GM21825 (cell line): ENCODE results near the gene METAP1D.

Experiments used
- ATAC-seq: cut with Tn5 transposase; IDR thresholded peaks from one replicate; pipeline ENCODE4 v1.9.1; 2021; ENCODE audit warnings: mild to moderate bottlenecking, moderate library complexity; ENCODE audit not compliant: unreplicated experiment

Gene METAP1D

GRCh38 chr2:172079416-172079815 is 79.7 kb downstream of the METAP1D start:
- ATAC-seq, result no peak

- no peak for ATAC-seq
Observed at GRCh38 chr2:172079838-172080640, 80.3 kb downstream of the METAP1D start.

DNA sequence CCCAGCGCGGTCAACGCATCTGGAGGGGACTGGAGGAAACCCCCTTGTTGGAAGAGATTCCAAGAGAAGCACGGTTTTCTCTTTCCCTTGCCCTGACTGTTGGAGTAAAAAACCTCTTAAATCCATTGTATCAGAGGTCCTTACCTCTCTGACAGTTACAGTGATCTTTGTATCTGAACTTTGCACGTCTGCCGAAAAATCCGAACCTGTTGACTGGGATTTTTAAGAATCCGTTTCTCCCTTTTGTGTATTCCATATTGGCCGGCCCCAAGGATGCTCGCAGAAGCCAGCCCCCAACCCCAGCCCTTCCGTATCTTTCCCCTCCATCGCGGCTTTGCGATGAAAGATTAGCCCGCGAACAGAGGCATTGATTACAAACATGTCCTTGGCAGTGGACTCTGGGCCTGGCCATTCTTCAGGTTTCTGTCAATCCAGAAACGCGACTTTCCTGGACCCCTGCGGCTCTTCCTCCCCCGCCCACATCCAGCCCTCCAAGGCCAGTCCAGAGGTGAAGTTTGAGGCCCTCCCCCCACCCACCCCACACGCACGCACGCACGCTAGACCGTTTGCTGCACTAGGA is 81.0 kb downstream of the METAP1D start:
- no peak for ATAC-seq

- ATAC-seq, result no peak
Observed at GRCh38 chr2:172081221-172082022, 81.7 kb downstream of the METAP1D start.

GRCh38 chr2:172082105-172082943 is 82.6 kb downstream of the METAP1D start:
- ATAC-seq, result no peak

GRCh38 chr2:172082944-172083627 is 83.3 kb downstream of the METAP1D start:
- ATAC-seq, result no peak

GRCh38 chr2:172083628-172084394 is 84.1 kb downstream of the METAP1D start:
- no peak for ATAC-seq

DNA sequence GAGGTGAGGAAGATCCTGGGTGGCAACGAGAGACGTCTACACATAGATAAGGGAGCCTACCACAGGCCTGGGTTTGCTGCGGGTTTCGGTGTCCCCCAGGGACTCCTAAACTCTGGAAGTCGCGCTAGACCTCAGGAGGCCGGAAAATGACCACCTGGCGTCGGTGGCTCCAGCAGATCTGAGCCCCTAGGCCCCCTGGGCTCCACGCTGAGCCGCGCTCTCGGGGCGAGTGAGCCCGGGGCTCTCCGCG is 84.6 kb downstream of the METAP1D start:
- no peak for ATAC-seq

DNA sequence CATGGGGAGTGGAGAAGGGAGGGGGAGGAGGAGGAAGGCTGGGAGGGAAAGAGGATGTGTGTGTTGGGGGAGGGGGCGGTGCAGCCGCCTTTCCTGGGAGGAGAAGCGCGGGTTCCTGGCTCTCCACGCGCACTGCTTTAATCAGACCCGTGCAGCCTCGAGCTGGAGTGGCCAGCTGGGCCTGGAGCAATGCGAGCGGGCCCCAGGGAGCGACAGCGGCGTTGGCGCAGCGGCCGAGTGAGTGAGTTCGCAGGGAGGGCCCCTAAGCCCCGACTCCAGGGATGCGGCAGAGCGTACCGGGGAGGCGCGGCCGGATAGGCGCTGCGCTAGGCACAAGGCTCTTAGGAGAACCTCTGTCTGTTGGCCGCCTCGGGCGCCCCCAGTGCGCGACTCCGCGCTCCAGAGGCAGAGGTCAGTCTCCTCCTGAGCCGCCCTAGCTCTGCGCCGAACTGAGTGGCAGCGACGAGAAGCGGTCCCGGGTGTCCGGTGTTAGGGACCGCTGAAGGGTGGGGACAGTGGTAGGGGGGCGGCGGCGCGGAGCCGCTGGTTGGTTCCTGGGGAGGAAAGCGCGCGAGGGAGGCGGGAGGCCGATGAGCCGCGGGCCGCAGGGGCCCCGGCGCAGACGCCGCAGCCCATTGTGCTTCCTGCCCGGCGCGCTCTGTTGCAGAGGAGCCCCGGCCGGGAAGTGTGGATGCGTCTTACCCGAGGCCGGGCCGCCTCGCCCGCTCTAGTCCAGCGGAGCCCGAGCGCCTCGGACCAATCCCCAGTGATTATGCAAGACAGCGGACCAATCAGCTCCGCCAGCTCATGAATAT is 85.1 kb downstream of the METAP1D start:
- peak; percentile 74 for ATAC-seq

- no peak for ATAC-seq
Observed at GRCh38 chr2:172085460-172086159, 85.9 kb downstream of the METAP1D start, which contains the start of gene DLX1. DLX1 (plus strand) TSS chr2:172085507; CDS start chr2:172085678, 171 bp downstream.

DNA sequence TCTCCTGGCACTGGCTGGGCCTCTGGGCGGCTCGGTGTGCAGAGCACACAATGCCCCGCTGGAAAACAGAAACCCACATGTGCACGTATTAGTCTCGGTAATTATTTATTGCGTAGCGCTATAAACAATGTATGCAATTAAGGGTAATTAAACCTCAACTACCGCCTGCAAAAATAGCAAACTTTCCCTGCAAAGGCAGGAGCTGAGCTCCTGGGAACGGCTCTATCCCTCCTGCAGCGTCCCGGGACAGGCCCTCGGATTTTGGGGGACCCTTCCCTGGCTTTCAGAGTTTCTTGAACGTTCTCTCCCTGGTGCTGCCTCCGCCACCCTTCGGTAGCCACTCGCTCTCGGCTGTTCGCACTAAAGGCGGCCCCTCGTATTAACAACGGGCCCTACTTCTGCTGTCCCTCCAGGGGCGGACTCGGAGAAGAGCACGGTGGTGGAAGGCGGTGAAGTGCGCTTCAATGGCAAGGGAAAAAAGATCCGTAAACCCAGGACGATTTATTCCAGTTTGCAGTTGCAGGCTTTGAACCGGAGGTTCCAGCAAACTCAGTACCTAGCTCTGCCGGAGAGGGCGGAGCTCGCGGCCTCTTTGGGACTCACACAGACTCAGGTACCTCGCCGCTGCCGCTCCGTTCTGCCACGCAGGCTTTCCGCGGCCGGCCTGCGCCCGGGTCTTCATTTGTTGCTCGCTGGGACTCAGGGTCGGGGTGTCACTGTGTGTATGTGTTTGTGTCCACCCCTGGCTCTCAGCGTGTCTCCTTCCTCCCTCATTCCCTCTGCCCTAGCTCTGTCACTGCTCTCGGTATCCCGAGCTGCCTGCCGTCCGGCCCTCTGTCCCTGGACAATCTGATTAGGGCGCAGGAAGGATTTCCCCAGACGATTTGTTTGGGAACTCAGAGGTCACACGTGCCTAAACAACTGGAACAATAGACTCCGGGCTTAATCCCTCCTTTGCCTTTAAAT is 86.8 kb downstream of the METAP1D start:
- ATAC-seq, result no peak

GRCh38 chr2:172087207-172087779 is 87.5 kb downstream of the METAP1D start:
- no peak for ATAC-seq

DNA sequence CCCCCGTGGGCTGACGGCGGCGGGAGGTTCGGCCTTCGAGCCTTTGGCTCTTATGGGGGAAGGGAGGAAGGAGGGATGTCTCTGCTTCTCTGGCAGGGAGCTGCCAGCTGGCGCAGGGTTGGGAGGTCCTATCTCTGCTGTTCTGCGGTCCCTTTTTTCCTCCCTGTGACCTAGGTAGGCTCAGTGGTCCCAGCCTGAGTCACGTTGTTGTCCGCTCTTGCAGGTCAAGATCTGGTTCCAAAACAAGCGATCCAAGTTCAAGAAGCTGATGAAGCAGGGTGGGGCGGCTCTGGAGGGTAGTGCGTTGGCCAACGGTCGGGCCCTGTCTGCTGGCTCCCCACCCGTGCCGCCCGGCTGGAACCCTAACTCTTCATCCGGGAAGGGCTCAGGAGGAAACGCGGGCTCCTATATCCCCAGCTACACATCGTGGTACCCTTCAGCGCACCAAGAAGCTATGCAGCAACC is 88.1 kb downstream of the METAP1D start:
- no peak for ATAC-seq

- no peak for ATAC-seq
Observed at GRCh38 chr2:172088245-172089004, 88.7 kb downstream of the METAP1D start.

DNA sequence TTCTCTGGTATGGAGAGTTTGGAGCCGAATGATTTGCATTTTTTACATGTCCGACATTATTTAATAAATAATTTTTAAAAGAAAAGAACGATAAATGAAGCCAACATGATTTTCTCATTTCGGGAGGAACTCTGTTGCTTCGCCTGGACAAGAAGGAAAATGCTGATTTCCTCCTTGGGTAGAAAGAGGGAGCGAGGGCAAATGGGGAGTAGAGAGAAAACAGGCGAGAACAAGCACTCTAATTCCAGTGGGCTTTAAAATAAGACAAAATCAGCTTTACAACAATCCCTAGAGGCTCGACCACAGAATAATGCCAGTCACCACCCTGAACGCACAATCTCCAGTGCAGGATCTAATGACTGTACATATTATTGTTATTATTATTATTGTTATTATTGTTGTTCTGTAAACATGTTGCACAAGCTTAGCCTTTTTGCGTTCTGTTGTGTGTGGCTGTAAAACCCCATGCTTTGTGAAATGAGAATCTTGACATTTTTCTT is 89.3 kb downstream of the METAP1D start:
- no peak for ATAC-seq

DNA sequence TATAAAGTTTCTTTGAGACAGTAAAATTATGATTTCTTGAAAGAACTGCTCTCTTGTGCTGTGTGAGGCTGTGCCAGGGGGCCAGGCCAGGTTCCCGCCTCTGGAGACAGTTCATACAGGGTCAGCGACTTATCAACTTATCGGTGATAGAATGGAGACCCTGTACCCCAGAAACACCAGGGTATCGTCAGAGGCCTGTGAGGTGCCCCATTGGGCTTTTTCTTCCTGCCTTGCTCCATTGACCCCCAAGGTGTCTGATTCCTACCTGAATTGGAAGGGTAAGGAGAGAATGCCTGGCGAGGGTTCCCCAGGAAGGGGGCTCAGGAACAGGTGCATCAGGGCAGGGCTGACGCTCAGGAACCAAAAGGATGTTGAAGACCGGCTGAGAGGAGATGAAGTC is 89.9 kb downstream of the METAP1D start:
- ATAC-seq, result no peak
